ENCODE measurements around the gene DHX16.
"Not testable (repeated sequence)": the region's sequence is repeated elsewhere in the genome, so short reads cannot be mapped to it uniquely, and the experiment has no call there.

DHX16 gene

DNA sequence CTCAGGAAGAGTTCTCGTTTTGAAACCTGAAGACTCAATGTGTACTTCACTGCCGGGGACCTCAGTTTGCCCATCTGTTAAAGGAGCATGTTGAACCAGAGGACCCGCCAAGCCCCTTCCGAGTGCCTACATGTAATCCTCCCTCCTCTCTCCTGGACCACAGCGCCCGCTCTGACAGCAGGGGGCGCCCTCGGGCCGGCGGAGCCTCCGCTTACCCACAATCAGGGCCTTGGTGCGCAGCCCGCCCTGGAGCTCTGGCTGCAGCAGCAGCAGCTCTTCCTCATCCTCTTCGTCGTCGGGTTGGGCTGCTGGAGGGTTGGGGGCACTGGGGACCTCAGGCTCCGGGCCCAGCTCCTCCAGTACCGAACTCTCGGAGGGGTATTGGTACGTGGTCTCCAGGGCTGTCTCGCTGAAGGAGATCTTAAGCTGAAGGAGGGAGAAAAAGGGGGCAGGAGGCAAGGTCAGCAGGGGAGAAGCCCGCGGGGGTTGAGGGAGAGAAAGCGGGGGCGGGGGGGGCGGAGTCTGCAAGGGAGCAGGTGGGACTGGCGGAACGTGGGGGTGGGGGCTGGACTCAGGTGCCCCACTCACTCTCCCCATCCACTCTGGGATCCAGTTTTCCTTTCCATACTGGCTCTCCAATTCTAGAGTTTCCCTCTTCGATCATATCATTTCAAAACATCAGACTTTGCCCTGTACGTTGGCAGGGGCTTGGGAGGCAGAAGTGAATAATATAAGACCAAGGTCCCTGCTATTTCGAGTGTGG lies 6.3 kb upstream of the DHX16 start:
- DNase-seq = peak; percentile 93

DNA sequence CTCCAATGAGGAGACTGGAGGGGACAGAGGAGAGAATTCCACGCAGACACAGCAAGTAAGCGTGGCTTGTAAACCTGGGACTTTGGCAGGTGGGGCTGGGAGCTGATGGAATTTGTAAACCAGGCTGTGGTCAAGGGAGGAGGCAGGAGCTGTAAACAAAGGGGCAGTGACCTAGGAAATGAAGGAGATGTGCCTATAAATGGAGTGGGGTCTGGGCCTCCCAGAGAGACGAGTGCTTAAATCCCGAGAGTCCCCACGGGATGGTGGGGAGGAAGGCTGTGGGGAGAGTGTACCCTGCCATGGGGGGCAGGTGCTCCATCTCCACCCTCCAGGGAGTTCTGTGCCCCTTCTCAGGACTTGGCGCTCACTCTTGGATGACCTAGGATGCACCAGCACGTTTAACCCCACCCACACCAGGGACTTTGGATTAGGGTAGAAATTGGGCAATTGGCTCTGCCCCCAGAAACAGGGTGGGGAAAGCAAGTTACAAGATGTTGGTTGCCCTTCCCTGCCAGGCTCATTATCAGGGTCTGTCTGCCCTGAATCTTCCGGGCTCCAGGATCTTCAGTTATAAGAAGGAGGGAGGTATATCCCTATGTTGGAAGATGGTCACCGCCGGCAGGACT lies 4.0 kb upstream of the DHX16 start:
- DNase-seq = no peak

DNA sequence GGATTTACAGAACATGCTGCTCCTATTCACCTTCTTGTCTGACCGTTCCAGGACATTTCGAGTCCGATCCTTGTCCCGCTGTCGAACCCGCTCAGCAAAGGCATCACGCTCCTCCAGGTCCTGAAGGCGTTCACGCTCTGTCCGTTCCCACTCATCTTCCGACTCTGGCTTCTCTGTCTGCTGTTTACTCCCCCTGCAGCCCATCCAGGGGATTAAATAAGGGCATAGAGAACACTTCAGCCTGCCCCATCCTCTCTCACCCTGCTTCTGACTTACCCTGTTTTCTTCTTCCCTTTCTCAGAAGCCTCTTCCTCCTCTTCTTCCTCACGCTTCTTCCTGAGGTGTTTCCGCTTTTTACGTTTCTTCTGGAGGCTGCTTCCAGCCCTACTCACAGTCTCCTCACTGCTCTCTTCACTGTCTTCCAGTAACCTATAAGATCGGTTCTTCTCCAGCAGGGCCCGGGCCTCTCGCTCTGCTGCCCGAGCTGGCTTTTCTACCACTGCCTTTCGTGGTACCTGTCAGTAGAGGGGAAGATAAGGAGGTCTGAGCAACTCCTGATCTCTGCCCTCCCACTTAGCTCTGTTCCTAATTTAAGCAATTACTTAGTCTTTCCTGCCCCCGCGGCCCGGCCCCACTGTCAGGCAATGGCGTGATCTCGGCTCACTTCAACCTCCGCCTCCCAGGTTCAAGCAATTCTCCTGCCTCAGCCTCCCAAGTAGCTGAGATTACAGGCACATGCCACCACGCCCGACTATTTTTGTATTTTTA lies 1.9 kb downstream of the DHX16 start:
- no peak for DNase-seq

DNA sequence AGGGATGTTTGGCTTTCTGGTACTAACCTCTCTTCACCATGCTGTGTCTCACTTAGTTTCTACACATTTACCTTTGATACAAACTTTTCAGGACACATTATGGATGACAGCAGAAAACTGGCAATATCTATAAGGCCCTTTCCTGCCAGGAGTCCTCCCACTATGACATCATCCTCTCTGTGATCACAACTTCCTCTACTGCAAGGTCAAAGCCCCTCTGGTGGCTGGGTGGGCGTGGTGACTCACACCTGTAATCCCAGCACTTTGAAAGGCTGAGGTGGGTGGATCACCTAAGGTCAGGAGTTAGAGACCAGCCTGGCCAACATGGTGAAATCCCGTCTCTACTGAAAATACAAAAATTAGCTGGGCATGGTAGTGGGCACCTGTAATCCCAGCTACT lies 6.5 kb downstream of the DHX16 start:
- DNase-seq = not testable (repeated sequence)

DNA sequence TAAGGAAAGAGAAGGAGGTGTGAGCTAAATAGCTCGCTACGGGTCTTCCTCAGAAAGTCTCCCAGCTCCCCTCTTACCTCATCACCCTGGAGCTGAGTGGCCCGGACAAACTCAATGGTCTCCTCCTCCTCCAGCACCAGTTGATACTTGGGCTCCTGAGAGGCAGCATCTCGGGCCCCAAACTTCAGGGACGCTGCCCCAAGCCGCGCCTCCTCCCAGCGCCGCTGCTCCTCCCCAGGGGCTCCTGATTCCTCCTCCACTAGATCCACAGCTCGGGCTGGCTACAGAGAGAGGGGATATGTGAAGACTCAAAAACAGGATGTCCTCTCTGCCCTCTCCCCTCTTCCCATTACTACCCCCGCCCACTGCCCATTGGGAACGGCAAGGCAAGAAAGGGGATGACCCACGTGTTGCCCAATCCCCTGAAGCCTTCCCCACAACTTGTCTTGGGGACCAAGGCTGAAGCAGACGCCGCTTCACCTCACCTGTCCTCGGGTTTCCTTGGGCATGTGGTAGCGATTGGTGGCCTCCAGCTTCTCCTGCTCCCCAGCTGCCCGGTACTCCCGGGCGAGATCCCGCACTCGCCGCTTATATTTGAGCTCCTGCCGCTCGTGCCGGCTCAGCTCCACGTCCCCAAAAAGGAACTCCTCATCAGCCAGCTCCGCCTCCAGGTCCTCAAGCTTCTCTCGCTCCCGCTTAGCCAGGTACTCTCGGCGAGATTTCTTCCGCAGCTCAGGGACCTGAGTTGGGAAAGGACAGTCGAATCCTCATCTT lies 7.6 kb downstream of the DHX16 start:
- DNase-seq = no peak

DNA sequence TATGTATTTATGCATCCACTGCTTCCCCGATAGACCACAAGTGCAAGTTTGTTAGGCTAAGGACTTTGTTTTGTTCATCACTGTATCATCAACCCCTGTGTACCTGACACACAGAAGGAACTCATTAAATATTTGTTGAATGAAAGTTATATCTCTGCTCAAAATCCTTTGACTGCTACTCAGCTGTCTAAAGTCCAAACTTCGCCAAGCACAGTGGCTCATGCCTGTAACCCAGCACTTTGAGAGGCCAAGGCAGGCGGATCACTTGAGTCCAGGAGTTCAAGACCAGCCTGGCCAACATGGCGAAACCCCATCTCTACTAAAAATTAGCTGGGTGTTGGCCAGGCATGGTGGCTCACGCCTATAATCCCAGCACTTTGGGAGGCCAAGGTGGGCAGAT lies 14.9 kb downstream of the DHX16 start:
- DNase-seq = not testable (repeated sequence)

DNA sequence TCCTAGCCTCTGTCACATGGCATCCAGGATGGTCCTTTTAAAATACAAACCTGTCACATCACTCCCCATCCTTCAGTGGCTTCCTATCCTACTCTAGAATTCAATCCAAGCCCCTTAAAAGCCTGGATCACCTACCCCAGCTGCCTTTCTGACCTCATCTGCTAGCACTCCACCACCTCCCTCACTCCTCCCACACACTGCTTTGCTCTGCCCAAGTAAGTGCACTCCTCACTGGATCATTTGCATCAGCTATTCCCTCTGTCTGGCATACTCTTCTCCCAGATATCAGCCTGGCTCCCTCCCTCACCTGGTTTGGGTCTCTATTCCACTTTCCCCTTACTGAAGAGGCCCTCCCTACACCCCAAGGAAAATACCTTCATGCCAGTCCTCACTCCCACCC lies 15.4 kb downstream of the DHX16 start:
- DNase-seq = no peak

DNA sequence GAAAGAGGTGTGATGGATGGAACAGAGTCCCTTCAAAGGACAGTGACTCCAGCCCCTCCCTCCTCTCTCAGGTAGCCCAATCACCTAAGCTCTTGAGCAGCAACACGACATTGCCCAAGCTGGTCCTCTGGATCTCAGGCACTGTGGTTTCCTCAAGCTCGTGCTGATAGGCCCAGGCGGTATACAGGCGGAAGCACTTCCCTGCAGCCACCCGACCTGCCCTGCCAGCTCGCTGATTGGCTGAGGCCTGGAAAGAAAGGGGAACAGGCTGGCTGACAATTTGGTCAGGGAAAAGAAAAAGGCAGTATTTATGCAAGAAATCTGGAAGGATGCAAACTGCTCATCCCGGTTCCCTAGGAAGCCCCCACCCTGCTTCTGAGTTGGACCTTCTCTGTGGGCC lies 16.3 kb downstream of the DHX16 start:
- DNase-seq = no peak

DNA sequence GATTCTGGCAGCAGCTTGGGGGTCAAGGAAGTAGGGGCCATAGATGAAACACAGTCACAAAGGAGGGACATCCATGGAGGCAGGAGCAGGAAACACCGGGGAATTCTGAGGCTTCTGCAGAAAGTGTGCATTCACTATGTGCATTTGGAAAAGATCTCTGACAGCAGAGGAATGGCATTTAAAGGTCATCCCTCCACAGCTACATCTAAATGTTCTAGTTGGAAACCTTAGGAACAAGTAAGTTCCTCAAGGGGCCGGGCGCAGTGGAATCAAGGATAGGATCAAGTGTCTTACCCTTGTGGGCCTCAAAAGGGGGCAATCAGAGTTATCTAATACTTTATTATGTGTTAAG lies 17.1 kb downstream of the DHX16 start:
- DNase-seq = no peak

DNA sequence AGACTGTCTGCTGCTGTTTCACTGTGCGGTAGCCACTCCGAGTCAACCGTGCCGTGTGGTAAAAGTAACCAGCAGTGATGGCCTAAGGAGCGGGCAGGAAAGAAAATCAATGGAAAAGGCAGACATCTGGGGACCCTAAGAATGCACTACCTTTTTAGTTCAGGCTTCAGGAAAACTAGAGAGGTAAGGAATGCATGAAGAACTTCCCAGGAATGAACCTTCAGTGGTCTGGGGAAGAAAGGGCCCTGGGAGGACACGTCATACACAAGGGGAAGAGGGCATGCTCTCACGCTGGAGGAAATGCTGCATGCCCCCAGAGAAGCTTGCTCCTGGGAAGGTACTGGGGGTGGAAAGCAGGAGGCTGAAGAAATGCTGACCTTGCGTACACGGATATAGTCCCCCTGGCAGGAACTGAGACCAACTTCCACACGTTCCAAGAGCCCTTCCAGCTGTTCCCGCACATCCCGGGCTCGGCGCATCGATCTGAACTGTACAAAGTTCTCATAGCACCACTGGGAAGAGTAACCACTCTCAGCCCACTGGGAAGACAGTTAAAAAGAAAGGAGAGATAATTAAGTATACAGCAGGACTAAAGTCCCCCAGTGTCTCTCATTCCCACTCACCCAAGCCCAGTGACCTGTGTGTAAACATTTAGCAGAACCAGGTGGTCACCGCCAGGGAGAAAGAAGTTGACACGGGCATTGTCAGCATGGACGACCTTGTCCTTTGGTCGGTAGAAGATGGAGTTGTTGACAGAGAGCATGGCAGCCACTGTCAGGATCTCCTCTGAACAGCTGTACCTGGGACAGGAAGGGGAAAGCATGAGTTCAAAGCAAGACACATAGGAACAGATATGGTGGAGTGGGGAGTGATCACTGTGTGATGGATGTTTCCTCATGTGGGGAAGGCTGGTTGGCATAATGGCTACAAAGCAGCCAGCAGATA lies 17.7 kb downstream of the DHX16 start:
- no peak for DNase-seq

DNA sequence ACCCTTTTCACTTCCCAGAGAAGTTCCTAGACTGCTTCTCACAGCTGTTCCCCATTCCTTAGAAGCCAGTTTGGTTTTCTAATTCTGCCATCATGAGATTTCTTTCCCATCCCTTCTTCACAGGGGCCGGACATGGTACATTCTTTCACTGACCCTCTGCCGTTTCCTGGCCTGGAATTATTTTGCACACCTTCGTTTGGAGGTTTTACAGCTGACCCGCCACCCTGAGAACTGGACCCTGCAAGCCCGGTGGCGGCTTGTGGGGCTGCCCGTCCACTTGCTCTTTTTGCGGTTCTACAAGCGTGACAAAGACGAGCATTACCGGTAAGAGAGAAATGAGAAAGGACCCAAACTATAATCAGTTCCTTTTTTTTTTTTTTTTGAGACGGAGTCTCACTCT lies 21.7 kb downstream of the DHX16 start:
- no peak for DNase-seq

DNA sequence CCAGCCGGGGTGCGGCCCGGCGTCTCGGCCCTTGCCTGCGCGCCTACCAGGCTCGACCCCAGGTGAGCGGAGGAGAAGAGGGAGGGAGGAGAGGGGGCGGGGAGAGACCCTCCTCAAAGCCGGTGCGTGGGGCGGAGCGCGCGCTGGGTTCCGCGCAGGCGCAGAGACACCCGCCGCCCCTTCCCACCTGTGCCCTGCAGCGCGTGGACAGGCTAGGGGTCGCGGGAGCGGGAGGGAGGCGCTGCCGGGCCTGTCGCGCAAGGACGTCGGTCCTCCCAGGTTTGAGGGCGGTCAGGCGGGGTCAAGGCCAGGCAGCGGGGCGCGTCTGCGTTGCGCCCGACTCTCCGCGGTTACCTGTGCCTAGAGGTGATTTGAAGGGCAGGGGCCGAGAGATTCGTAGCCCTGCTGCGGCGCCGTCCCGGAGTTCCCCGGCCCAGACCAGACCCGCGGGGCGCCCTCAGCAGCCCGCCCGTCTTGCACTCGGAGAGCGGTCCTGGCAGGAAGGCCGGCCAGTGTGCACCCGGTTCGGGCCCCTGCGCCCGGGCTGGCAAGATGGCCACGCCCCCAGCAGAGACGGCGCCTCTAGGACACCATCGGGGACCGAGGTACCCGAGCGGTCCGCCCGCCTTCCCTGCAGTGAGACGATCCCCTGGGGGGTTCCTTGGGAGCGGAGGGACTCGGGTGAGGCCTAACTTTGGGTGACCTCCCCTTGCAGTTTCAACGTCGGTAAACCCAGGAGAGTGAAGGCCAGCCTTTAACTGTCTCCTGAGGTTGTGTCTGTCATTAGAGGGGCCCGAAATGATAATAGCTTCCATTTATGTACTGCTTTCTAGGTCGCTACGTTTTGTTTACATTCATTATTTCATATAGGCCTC lies 25.3 kb downstream of the DHX16 start:
- peak; percentile 96 for DNase-seq

DNA sequence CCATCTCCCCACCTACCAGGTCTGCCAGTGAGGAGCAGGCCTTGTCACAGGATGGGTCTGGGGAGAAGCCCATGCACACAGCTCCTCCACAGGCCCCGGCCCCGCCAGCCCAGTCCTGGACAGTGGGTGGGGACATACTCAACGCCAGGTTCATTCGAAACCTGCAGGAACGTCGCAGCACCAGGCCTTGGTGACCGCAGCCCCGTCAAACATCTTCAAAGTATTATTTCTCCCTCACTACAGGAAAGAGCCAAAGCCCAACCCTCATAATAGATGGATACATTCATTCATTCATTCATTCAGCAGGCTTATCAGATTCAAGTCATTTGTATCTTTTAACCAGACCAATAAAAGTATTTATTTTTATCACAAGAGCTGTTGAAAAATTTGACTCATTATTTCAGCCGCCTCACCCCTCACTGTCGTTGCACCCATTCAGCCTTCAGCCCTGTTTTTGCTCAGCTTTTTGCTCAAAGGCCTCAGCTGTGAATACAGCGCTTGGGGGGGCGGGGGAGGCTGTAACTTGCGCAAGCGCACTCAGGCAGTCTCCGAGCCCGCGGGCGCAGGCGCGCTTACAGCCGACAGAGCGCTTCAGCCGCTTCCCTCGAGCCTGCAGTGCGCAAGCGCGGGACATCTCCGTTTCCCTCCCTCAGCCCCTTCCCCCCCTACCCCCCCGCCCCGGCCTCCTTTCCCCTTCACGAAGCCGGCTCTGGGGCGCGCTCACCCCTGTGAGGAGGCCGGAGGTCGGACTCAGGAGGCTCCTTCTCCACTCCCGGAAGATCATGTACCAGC lies 26.2 kb downstream of the DHX16 start, which contains the start of gene C6orf136:
C6orf136 (plus strand) TSS at position 684 of the 792 bp plus-strand sequence; CDS start at position 783, 99 bp downstream.
- DNase-seq = peak; percentile 97

DNA sequence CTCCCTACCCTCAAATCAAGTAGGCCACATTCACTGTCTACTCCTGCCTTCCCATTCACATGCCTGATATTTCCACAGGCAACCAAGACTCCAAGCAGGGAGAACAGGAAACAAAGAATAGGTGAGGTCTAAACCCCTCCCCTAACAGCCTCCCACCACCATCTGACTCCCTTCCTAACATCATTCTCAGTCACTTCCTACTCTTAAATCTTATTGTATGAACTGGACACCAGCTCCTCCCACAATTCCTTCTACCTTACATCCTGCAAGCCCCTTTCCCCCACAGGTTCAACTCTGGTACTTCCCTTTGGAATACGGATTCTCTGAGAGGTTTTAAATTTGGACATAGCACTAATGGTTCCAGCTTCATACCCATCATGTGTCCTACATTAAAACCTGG lies 26.8 kb downstream of the DHX16 start:
- no peak for DNase-seq

DNA sequence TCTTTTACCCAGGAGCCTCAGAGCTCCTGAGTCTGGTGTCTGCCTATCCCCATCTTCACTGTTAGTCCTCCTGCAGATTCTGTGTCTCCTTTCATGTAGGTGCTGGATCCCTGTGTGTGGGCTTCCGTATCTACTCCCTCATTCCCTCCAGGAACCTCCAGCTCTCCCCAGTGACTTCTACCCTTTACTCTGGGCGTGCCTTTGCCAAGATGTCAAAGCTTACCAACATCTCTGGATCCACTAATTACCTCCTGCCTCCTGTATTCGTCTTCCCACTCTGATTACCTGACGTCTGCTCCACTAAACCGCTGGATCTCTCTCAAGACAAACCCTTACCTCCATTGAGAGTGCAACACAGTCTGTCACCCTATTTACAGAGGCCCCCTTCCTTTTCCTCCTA lies 28.0 kb downstream of the DHX16 start:
- no peak for DNase-seq

DNA sequence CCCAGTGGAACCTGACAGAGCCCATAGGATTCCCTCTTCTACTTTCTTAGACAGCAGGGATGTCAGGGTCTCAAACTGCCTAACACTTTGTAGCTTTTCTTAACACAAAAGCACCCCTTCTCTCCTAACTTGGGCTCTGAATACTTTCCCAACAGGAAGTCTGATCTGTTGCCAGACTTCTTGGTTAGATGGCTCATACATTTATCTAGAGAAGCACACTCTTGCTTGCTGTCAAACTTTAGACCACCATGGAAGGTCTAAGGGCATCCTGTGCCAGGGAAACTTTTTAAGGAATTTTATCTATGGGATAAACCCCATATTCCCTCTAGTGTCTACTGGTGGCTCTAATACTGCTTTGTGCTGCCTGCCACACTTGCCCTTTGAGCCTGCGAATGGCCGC lies 29.1 kb downstream of the DHX16 start:
- DNase-seq = no peak

DNA sequence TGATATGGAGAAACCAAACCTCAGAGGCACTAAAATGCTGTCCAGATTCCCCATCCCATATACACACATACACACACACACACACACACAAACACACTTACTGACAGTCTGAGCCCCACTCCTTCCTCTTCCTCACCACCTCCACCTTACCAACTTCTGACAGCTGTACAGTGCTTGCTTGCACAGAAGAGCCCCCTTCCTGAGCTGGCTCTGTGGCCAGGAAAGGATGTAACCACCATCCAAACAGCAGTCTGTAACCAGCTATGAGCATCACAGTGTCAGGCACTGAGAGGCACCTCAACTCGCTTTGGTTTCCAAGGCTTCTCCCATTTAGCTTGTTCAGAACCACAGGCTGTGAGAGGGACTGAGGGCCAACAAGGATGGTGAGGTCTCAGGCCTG lies 31.8 kb downstream of the DHX16 start:
- DNase-seq = no peak

DNA sequence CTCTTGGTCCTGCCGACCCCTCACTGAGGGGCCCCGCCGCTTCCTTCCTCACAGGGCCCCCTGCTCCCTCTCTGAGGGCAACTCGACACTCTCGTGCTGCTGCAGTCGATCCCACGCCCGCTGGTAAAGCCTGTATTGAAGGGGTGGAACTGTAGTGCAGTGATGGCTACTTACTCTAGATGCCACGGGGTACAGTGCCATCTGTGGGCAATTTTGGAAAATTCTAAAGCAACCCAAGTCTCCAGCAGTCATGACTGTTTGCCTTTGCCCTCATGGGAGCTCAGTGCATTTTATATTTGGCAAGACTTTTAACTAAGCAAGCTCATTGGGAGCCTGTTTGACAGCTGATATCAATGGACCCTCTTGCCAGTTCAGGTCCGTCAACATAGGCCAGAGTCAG lies 32.3 kb downstream of the DHX16 start:
- DNase-seq = no peak

DNA sequence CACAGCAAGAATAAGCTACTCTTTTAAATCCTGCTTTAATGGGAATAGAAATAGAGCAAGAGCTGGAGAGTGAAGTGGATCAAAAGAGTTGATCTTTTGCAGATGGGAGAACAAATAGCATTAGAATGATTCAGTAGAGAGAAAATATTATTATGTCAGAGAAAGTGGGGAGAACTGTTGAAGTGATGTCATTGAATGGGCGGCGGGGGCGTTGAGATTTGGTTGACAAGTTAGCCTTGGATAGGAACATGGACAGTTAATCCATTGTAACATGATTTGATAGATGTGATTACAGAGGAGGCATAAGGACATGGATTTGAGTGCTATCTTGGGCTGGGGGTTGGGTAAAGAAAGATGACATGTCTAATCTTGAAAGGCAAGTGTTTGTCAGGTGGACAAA lies 37.0 kb downstream of the DHX16 start:
- no peak for DNase-seq
